NB4 (cell line): ENCODE measurements around the gene MAST4.

ENCODE experiments used
- DNase-seq: peaks from one replicate; pipeline ENCODE4 v3.0.0; 2010; ENCODE audit warnings: low read depth
- H3K4me3 ChIP-seq: one replicate; pipeline ENCODE4 v1.5.1; 2011; ENCODE audit warnings: mild to moderate bottlenecking, low read depth, low read length, moderate library complexity
- MAX ChIP-seq: IDR thresholded peaks from 2 replicates; pipeline ENCODE4 v1.6.1; 2011; ENCODE audit warnings: low read depth, low read length
- MYC ChIP-seq: IDR thresholded peaks from 2 replicates; pipeline ENCODE4 v1.6.1; 2011; ENCODE audit warnings: low read depth, low read length
- POLR2A ChIP-seq: IDR thresholded peaks from 2 replicates; pipeline ENCODE4 v1.6.1; 2011; ENCODE audit warnings: mild to moderate bottlenecking; ENCODE audit not compliant: insufficient read length; ENCODE audit errors: extremely low read depth
- TF ChIP-seq, protein P1 (sequence below): IDR thresholded peaks from one replicate; pipeline ENCODE4 v1.5.1; 2012; ENCODE audit warnings: low read depth, low read length

Gene MAST4

GRCh38 chr5:66888613-66889012 lies 292.4 kb downstream of the MAST4 start:
- no peak overlapping the region for H3K4me3 ChIP-seq
- TF ChIP-seq, protein P1, sequence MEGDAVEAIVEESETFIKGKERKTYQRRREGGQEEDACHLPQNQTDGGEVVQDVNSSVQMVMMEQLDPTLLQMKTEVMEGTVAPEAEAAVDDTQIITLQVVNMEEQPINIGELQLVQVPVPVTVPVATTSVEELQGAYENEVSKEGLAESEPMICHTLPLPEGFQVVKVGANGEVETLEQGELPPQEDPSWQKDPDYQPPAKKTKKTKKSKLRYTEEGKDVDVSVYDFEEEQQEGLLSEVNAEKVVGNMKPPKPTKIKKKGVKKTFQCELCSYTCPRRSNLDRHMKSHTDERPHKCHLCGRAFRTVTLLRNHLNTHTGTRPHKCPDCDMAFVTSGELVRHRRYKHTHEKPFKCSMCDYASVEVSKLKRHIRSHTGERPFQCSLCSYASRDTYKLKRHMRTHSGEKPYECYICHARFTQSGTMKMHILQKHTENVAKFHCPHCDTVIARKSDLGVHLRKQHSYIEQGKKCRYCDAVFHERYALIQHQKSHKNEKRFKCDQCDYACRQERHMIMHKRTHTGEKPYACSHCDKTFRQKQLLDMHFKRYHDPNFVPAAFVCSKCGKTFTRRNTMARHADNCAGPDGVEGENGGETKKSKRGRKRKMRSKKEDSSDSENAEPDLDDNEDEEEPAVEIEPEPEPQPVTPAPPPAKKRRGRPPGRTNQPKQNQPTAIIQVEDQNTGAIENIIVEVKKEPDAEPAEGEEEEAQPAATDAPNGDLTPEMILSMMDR, result no peak
- TF ChIP-seq POLR2A (no peak), MAX (no peak), MYC (no peak)
- DNase-seq, result no peak

- TF ChIP-seq, protein P1, result no peak
- no peak for TF ChIP-seq MYC
- TF ChIP-seq POLR2A, result no peak
- no peak for TF ChIP-seq MAX
- DNase-seq, result no peak
- no peak overlapping the region for H3K4me3 ChIP-seq
Observed at GRCh38 chr5:66889056-66889455, 292.9 kb downstream of the MAST4 start.

DNA sequence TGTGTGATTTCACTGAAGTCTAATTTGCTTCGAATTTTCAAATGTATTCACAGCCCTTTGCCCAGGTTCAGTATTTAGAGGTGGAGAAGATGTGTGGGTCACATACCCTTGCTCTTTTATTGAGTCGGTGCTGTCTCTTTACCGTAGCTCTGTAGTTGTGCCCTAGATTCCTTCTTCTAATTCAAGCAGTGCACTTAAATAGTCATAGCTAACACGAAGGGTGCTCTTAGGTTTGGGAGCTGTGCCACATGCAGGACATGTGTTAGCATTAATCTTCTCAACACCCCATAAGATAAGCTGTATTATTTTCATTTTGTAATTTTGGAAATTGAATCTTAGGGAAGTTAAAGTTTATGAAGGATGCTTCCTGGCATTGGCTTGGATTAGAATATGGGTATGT lies 293.3 kb downstream of the MAST4 start:
- no peak overlapping the region for H3K4me3 ChIP-seq
- TF ChIP-seq, protein P1, result no peak
- no peak for TF ChIP-seq POLR2A
- TF ChIP-seq MYC, result no peak
- TF ChIP-seq MAX, result no peak
- no peak for DNase-seq

DNA sequence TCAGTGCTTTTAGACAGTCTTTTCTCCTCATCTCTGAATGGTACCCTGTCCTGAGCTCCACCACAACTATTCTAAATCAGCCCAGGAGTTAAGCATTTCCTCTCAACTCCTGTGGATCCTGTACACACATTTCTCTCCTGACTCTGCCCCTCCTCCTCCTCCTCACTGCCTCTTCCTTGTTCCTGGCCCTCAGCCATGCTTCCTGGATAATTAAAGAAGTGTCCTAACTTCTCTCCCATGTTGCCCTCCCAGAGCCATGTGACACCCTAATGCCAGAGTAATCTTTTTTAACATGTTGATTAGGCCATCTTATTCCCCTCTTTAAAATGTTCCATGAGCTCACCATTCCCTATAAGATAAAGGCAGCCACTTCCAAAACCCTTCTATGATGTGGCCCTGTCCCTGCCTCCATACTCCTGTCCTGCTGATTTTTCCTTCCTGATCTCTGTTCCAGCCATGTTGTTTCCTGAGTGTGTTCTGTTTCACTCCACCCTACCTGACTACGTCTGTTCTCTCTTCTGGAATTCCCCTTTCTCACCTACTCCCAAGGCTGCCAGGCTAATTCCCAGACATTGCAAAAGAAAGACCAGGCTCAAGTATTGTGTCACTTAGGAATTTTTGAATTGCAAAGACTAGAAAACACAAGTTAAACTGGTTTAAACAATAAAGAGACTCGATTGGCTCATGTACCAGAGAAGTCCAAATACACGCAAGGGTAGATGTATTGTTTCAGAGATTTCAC lies 295.2 kb downstream of the MAST4 start:
- H3K4me3 ChIP-seq, result no peak overlapping the region
- no peak for DNase-seq
- no peak for TF ChIP-seq MYC
- TF ChIP-seq, protein P1, result no peak
- no peak for TF ChIP-seq POLR2A
- no peak for TF ChIP-seq MAX

DNA sequence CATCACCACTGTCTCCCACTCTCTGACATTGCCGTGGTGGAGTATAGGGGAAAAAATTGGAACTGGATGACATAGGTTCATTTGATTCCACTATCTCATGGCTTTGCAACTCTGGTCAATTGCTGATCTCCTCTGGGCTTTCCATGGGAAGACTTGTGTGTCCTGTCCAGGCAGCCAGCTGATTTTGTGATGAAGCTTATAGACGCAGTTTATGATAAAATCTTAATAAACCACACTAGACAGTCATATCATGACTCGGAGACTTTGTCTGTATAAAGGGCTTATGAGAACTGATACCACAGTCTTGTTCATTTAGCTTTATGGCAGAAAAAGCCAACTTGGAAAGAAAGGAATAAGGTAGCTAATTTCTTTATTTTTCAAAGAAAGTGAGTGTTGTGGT lies 296.5 kb downstream of the MAST4 start:
- DNase-seq, result no peak
- no peak overlapping the region for H3K4me3 ChIP-seq
- no peak for TF ChIP-seq POLR2A
- TF ChIP-seq MAX, result no peak
- TF ChIP-seq MYC, result no peak
- TF ChIP-seq, protein P1, result no peak
